SK-N-SH (cell line): ENCODE results near the gene FOXP2. TPM values are rescaled to one million over a fixed set of nuclear protein-coding genes. Genes with fewer than 3 reads are reported as not detected.

Experiments used
- CTCF ChIA-PET: fragments of 300-600, 350-600 bp; formaldehyde crosslinking; extraction: SDS; loops from one replicate; lab custom pipeline; 2021; lab: Yijun Ruan, JAX
- POLR2A ChIA-PET: fragments of 350-600 bp; sonication (Branson Sonifier 250); formaldehyde crosslinking; extraction: SDS; loops from one replicate; lab custom pipeline; 2020; ENCODE audit warnings: antibody characterized with exemption, inconsistent platforms; lab: Yijun Ruan, JAX
- DNase-seq: peaks from one replicate; pipeline ENCODE4 v3.0.0; 2012
- H2AFZ ChIP-seq: fragments of 200-600 bp; sonication (generic); 2 replicates; pipeline ENCODE4 v1.8.1; 2016; ENCODE audit warnings: antibody characterized with exemption, mild to moderate bottlenecking, low read depth
- H3F3A ChIP-seq: fragments of 200-600 bp; sonication (generic); replicated peaks from 2 replicates; pipeline ENCODE3; 2016; ENCODE audit warnings: antibody characterized with exemption, mild to moderate bottlenecking; ENCODE audit not compliant: insufficient read depth
- H3K27ac ChIP-seq, 2 experiments: fragments of 200-500 bp in 1 of 2; fragments of 200-600 bp in 1 of 2; sonication (Bioruptor generic) in 1 of 2; sonication (generic), shearing (Covaris generic) in 1 of 2; 2 replicates each; pipeline versions ENCODE4 v1.5.1 to v1.6.1; 2014 to 2016; ENCODE audit warnings: low read depth in 2 of 2, inconsistent platforms in 1 of 2, low read length in 1 of 2, mild to moderate bottlenecking in 1 of 2, mixed read lengths in 1 of 2
- H3K27me3 ChIP-seq: fragments of 200-600 bp; sonication (generic), shearing (Covaris generic); 2 replicates; pipeline ENCODE4 v1.6.1; 2016; ENCODE audit warnings: mixed run types; ENCODE audit not compliant: insufficient read depth
- H3K36me3 ChIP-seq, 2 experiments: fragments of 200-500 bp in 1 of 2; fragments of 200-600 bp in 1 of 2; sonication (Bioruptor generic) in 1 of 2; sonication (generic) in 1 of 2; replicated peaks in 1 of 2; 2 replicates each; pipeline versions ENCODE3 to v1.5.1; 2014 to 2016; ENCODE audit warnings: low read length in 1 of 2, mild to moderate bottlenecking in 1 of 2; ENCODE audit not compliant: insufficient read depth in 2 of 2, control insufficient read depth in 1 of 2
- H3K4me1 ChIP-seq, 2 experiments: fragments of 200-500 bp in 1 of 2; fragments of 200-600 bp in 1 of 2; sonication (Bioruptor generic) in 1 of 2; sonication (generic), shearing (Covaris generic) in 1 of 2; 2 replicates each; pipeline versions ENCODE4 v1.5.1 to v1.6.1; 2014 to 2016; ENCODE audit warnings: low read depth in 1 of 2, low read length in 1 of 2, mixed run types in 1 of 2; ENCODE audit not compliant: insufficient read depth in 2 of 2, control insufficient read depth in 1 of 2
- H3K4me2 ChIP-seq: fragments of 200-600 bp; sonication (generic), shearing (Covaris generic); 2 replicates; pipeline ENCODE4 v1.6.1; 2017; ENCODE audit warnings: mixed run types
- H3K4me3 ChIP-seq, 2 experiments: fragments of 200-500 bp in 1 of 2; fragments of 200-600 bp in 1 of 2; sonication (Bioruptor generic) in 1 of 2; sonication (generic), shearing (Covaris generic) in 1 of 2; 2 replicates each; pipeline versions ENCODE4 v1.5.1 to v1.8.1; 2014 to 2016; ENCODE audit warnings: low read depth in 2 of 2, inconsistent platforms in 1 of 2, low read length in 1 of 2, mild to moderate bottlenecking in 1 of 2, mixed read lengths in 1 of 2, moderate library complexity in 1 of 2
- H3K79me2 ChIP-seq: fragments of 200-600 bp; sonication (generic); 2 replicates; pipeline ENCODE4 v1.8.1; 2017; ENCODE audit warnings: mild to moderate bottlenecking; ENCODE audit not compliant: insufficient read depth
- H3K9ac ChIP-seq: fragments of 200-600 bp; sonication (generic); 2 replicates; pipeline ENCODE4 v1.6.1; 2017; ENCODE audit warnings: mixed run types
- H3K9me2 ChIP-seq: fragments of 200-600 bp; sonication (generic); 2 replicates; pipeline ENCODE4 v1.6.1; 2017; ENCODE audit warnings: mixed run types
- H3K9me3 ChIP-seq: fragments of 200-600 bp; sonication (generic); 2 replicates; pipeline ENCODE4 v1.6.1; 2017; ENCODE audit warnings: mixed run types, mild to moderate bottlenecking, moderate library complexity
- H4K20me1 ChIP-seq: fragments of 200-600 bp; sonication (generic); 2 replicates; pipeline ENCODE4 v1.6.1; 2017; ENCODE audit warnings: mild to moderate bottlenecking, mixed run types; ENCODE audit not compliant: insufficient read depth
- FOSL2 ChIP-seq: IDR thresholded peaks from 2 replicates; pipeline ENCODE4 v1.4.0; 2012; ENCODE audit warnings: low read depth, mild to moderate bottlenecking, moderate library complexity, borderline replicate concordance
- FOXJ3 ChIP-seq: sonication (generic); formaldehyde crosslinking; IDR thresholded peaks from 2 replicates; pipeline ENCODE4 v1.5.1; 2020; ENCODE audit warnings: mild to moderate bottlenecking, missing genetic modification reagents
- FOXM1 ChIP-seq: IDR thresholded peaks from 2 replicates; pipeline ENCODE4 v1.4.0; 2012; ENCODE audit warnings: low read depth, mild to moderate bottlenecking
- NFIC ChIP-seq: IDR thresholded peaks from 2 replicates; pipeline ENCODE4 v1.4.0; 2012; ENCODE audit warnings: borderline replicate concordance
- NRF1 ChIP-seq: IDR thresholded peaks from 2 replicates; pipeline ENCODE4 v1.6.1; 2012; ENCODE audit warnings: low read depth, mild to moderate bottlenecking, low read length
- RAD21 ChIP-seq: IDR thresholded peaks from 2 replicates; pipeline ENCODE4 v1.6.1; 2012; ENCODE audit warnings: mild to moderate bottlenecking, low read length
- REST ChIP-seq: IDR thresholded peaks from 2 replicates; pipeline ENCODE4 v1.6.1; 2012; ENCODE audit warnings: mild to moderate bottlenecking, low read depth, low read length, moderate library complexity
- RFX5 ChIP-seq: IDR thresholded peaks from 2 replicates; pipeline ENCODE4 v1.6.1; 2012; ENCODE audit warnings: mild to moderate bottlenecking, improper control_type of control experiment, low read length
- RXRA ChIP-seq: IDR thresholded peaks from 2 replicates; pipeline ENCODE4 v1.4.0; 2012; ENCODE audit warnings: low read depth, mild to moderate bottlenecking, borderline replicate concordance
- USF1 ChIP-seq: IDR thresholded peaks from 2 replicates; pipeline ENCODE4 v1.4.0; 2012; ENCODE audit warnings: low read depth, borderline replicate concordance
- YY1 ChIP-seq: IDR thresholded peaks from 2 replicates; pipeline ENCODE4 v1.4.0; 2012; ENCODE audit warnings: low read depth, mild to moderate bottlenecking
- WGBS: methylation state at CpG from one replicate; pipeline ENCODE4 v1.1.6; 2017; ENCODE audit warnings: low lambda C conversion rate; 5-methylcytosine and 5-hydroxymethylcytosine counted together
- polyA plus RNA-seq, 3 experiments: library from polyadenylated mRNA; depleted of rRNA; stranded (reverse); fragments of >200 nt; gene quantifications; 2 replicates each; pipeline ENCODE4 v1.2.3, GENCODE V29; 2012
- TF ChIP-seq, protein P1 (sequence below): fragments of 200-600 bp; sonication (generic); IDR thresholded peaks from 2 replicates; pipeline ENCODE4 v1.6.1; 2017; ENCODE audit warnings: antibody characterized with exemption, mild to moderate bottlenecking, moderate library complexity
- TF ChIP-seq, protein P2 (sequence below): fragments of 150-350 bp; IDR thresholded peaks from 2 replicates; pipeline ENCODE4 v1.6.1; 2017; ENCODE audit warnings: antibody characterized with exemption, low read length, low read depth, borderline replicate concordance

Gene FOXP2
- polyA plus RNA-seq, 1 of the 3 experiments (the other 2 are of a cell fraction), result not detected

DNA sequence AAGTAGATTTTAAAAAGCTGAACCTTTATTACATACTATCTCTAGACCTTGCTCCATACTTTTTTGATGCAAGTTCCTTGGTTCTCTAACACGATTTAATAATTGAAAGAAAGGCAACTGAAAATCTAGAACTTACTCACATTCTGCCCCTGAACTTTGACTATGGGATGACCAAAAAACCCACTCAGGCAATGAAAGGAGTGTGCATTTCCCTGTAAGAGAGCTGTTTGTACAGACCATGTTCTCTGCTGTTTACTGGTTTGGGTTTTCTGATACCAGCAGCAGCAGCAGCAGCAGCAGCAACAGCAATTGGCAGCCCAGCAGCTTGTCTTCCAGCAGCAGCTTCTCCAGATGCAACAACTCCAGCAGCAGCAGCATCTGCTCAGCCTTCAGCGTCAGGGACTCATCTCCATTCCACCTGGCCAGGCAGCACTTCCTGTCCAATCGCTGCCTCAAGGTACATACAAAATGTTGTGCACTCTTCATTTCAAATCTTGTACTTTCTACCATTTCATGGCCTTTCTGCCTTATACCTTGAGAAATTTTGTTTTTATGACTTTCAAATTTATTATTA, 216.7 kb downstream of the FOXP2 start:
- Histone ChIP-seq H3K27me3 (no peaks in the 10 kb centered on the region; the same call in 1 of the 2 replicates), H3K9me2 (peaks cover 4% of the 10 kb centered on the region; the same call in 1 of the 2 replicates), H3K4me3 (no peak overlapping the region), H3K9me3 (no peaks in the 10 kb centered on the region; the same call in 1 of the 2 replicates), H3F3A (no peaks in the 10 kb centered on the region), H2AFZ (no peak overlapping the region), H3K4me1 (no peaks in the 10 kb centered on the region), H3K79me2 (no peaks in the 10 kb centered on the region), H3K27ac (no peak overlapping the region), H3K4me2 (no peak overlapping the region), H4K20me1 (no peaks in the 10 kb centered on the region), H3K9ac (no peak overlapping the region), H3K36me3 (no peaks in the 10 kb centered on the region)
- ChIA-PET CTCF (no interaction called here), POLR2A (no interaction called here)
- WGBS, result 2% methylated on average over 3 of the region's 3 CpGs
- DNase-seq, result no peak
- no peak for TF ChIP-seq NFIC
- TF ChIP-seq FOXJ3 (CRISPR knock-in tag), result no peak
- no peak for TF ChIP-seq RFX5
- TF ChIP-seq, protein P1, sequence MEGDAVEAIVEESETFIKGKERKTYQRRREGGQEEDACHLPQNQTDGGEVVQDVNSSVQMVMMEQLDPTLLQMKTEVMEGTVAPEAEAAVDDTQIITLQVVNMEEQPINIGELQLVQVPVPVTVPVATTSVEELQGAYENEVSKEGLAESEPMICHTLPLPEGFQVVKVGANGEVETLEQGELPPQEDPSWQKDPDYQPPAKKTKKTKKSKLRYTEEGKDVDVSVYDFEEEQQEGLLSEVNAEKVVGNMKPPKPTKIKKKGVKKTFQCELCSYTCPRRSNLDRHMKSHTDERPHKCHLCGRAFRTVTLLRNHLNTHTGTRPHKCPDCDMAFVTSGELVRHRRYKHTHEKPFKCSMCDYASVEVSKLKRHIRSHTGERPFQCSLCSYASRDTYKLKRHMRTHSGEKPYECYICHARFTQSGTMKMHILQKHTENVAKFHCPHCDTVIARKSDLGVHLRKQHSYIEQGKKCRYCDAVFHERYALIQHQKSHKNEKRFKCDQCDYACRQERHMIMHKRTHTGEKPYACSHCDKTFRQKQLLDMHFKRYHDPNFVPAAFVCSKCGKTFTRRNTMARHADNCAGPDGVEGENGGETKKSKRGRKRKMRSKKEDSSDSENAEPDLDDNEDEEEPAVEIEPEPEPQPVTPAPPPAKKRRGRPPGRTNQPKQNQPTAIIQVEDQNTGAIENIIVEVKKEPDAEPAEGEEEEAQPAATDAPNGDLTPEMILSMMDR, result no peak
- TF ChIP-seq USF1, result no peak
- no peak for TF ChIP-seq YY1
- TF ChIP-seq REST, result no peak
- no peak for TF ChIP-seq RAD21
- TF ChIP-seq FOXM1, result no peak
- TF ChIP-seq, protein P2, sequence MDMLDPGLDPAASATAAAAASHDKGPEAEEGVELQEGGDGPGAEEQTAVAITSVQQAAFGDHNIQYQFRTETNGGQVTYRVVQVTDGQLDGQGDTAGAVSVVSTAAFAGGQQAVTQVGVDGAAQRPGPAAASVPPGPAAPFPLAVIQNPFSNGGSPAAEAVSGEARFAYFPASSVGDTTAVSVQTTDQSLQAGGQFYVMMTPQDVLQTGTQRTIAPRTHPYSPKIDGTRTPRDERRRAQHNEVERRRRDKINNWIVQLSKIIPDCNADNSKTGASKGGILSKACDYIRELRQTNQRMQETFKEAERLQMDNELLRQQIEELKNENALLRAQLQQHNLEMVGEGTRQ, result no peak
- no peak for TF ChIP-seq NRF1
- no peak for TF ChIP-seq RXRA
- TF ChIP-seq FOSL2, result no peak
